Ishikawa (cell line): Measurements from ENCODE around the gene AVEN.

Source experiments
- CEBPB ChIP-seq: IDR thresholded peaks from 2 replicates; pipeline ENCODE4 v1.6.1; 2012
- CREB1 ChIP-seq: IDR thresholded peaks from 2 replicates; pipeline ENCODE4 v1.6.1; 2012; ENCODE audit warnings: low read depth
- EGR1 ChIP-seq: IDR thresholded peaks from 2 replicates; pipeline ENCODE4 v1.6.1; 2012
- EP300 ChIP-seq: IDR thresholded peaks from 2 replicates; pipeline ENCODE4 v1.6.1; 2012; ENCODE audit warnings: borderline replicate concordance
- RAD21 ChIP-seq: IDR thresholded peaks from 2 replicates; pipeline ENCODE4 v1.6.1; 2012; ENCODE audit warnings: low read depth
- REST ChIP-seq: IDR thresholded peaks from 2 replicates; pipeline ENCODE4 v1.6.1; 2012; ENCODE audit warnings: low read depth, mild to moderate bottlenecking
- TAF1 ChIP-seq: IDR thresholded peaks from 2 replicates; pipeline ENCODE4 v1.6.1; 2012; ENCODE audit warnings: low read depth, mild to moderate bottlenecking
- TCF12 ChIP-seq: IDR thresholded peaks from 2 replicates; pipeline ENCODE4 v1.6.1; 2012; ENCODE audit warnings: low read depth
- TEAD4 ChIP-seq: IDR thresholded peaks from 2 replicates; pipeline ENCODE4 v1.6.1; 2012
- USF1 ChIP-seq: IDR thresholded peaks from 2 replicates; pipeline ENCODE4 v1.6.1; 2012

GRCh38 chr15:33988384-33988783, 50.6 kb downstream of the AVEN start:
- TF ChIP-seq REST (no peak), TEAD4 (no peak), EGR1 (no peak), USF1 (no peak), TAF1 (no peak), EP300 (no peak), CREB1 (no peak), TCF12 (no peak), RAD21 (no peak), CEBPB (no peak)
